GM19043 (cell line): ENCODE results near the gene ZNF341.
A peak's percentile ranks its signal among the peaks of the same experiment; 100 is the strongest.

Source experiments
- ATAC-seq: cut with Tn5 transposase; IDR thresholded peaks from one replicate; pipeline ENCODE4 v1.9.1; 2021; ENCODE audit warnings: low read depth; ENCODE audit not compliant: unreplicated experiment

The ZNF341 gene

DNA sequence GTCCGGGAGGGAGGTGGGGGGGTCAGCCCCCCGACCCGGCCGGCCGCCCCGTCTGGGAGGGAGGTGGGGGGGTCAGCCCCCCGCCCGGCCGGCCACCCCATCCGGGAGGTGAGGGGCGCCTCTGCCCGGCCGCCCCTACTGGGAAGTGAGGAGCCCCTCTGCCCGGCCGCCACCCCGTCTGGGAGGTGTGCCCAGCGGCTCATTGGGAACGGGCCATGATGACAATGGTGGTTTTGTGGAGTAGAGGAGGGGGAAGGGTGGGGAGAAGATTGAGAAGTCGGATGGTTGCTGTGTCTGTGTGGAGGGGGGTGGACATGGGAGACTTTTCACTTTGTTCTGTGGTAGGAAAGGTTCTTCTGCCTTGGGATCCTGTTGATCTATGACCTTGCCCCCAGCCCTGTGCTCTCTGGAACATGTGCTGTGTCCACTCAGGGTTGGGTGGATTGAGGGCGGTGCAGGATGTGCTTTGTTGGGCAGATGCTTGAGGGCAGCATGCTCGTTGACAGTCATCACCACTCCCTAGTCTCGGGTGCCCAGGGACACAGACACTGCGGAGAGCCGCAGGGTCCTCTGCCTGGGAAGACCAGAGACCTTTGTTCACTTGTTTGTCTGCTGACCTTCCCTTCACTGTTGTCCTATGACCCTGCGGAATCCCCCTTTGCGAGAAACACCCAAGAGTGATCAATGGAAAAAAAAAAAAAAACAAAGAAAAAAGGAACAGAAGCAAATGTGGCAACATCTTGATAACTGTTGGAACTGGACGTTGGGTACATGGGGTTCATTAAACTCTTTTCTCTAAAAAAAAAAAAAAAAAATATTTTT, 30.0 kb upstream of the ZNF341 start:
- ATAC-seq, result no peak

DNA sequence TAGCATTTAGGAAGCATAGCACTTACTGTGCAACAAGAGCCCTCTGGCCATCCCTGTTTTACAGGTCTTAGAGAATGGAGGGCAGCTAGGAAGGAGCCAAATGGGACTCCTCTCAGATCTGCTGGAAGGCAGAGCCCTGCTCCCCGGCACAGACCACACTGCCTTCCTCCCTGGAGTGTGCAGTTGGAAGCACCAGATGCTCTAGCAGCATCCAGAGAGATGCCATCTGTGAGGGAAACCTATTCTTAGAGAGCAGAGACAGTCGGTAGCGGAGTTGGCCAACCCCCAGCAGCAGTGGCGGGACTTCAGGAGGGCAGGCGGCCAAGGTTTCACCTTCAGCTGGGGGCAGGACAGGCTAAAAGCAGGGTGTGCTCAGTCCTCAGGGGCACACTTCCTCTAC, 28.9 kb upstream of the ZNF341 start:
- ATAC-seq, result no peak

DNA sequence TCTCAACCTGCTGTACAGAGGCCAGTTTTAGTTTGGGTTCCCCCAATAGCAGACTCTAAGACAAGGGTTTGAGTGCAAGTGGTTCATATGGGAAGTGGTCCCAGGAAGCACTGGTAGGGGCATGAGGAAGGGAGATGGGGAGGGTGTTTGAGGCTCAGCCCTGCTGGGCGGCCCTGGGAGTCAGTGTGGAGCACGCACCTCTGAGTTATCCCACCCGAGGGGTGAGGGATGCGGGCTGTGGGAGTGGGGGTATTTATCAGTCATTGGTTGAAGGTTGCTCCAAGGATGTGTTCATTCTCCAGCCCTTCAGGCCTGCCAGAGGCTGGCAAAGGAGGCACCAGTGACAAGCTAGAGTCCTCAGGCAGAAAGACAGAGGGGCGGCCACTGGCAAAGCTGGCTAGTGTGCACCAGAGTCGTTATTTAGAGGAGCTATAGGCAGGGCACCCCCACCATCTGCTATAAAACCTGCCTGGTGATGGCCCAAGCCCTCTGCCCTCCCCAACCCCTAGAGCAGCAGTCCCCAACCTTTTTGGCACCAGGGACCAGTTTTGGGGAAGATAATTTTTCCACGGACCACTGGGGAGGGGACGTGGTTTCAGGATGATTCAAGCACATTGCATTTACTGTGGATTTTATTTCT, 28.2 kb upstream of the ZNF341 start:
- no peak for ATAC-seq

DNA sequence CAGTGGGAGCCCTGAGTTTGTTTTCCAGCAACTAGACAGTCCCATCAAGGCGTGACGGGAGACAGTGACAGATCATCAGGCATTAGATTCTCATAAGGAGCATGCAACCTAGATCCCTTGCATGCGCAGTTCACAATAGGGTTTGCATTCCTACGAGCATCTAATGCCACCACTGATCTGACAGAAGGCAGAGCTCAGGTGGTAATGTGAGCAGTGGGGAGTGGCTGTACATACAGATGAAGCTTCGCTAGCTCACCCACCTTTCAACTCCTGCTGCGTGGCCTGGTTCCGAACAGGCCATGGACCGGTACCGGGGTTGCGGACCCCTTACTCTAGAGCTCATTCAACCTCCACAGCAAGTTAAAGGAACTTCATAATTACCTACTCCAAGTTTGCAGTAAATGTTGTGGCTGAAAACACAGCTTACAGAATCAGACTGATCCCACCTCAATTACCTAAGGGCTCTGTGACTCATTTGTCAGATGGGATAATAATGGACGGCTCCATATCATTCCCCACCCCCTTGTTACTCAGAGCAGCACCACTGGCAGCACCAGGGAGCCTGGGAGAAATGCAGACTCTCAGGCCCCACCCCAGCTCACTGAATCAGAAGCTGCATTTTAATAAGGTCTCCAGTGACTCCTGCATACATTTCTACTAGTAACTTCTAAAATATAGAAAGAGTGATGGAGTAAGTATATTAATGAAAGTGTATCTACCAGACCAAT, 27.4 kb upstream of the ZNF341 start:
- no peak for ATAC-seq

DNA sequence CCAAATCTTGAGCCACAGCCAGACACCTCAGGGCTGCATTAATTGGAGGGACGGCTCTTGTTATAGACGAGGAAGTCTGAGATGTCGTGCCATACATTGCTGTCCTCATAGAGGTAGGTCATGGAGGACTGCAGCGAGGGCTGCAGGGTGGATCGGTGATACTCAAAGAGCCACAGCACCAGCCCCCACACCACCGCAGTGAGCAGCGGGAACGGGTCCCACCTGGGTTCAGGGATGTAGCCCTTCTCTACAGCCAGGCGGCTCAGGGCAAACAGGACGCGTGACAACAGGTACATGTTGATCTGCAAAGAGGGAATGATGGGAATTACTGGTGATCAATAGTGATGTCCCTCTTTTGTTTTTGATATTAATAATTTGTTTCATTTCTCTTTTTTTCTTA, 24.1 kb upstream of the ZNF341 start:
- no peak for ATAC-seq

DNA sequence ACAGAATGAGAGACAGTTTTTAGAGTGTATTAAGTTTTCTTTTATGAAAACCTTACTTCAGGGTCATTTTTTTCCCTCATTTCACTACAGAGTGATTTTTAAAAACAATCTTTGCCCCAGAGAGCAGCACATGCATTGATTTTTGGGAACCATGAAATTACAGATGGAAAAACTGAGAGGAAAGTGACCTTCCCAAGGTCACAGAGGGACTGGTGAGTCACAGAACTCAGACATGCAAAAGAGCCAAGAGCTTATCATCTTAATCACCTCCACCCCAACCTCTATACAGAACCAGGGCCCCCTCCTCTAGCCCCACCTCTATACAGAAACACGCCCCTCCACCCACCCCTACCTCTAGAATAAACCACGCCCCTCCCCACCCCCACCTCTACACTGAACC, 22.4 kb upstream of the ZNF341 start:
- no peak for ATAC-seq

DNA sequence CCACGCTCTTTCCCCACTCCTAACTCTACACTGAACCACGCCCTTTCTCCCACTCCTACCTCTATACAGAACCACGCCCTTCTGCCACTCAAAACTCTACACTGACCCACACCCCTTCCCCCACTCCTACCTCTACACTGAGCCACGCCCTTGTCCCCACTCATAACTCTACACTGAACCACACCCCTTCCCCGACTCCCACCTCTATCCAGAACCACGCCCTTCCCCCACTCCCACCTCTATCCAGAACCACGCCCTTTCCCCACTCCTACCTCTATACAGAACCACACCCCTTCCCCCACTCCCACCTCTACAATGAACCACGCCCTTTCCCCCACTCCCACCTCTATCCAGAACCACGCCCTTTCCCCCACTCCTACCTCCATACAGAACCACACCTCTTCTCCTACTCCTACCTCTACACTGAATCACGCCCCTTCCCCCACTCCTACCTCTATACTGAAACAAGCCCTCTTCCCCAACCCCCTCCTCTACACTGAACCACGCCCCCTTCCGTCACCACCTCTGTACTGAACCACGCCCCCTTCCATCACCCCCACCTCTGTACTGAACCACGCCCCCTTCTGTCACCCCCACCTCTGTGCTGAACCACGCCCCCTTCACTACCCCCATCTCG, 21.8 kb upstream of the ZNF341 start:
- no peak for ATAC-seq

DNA sequence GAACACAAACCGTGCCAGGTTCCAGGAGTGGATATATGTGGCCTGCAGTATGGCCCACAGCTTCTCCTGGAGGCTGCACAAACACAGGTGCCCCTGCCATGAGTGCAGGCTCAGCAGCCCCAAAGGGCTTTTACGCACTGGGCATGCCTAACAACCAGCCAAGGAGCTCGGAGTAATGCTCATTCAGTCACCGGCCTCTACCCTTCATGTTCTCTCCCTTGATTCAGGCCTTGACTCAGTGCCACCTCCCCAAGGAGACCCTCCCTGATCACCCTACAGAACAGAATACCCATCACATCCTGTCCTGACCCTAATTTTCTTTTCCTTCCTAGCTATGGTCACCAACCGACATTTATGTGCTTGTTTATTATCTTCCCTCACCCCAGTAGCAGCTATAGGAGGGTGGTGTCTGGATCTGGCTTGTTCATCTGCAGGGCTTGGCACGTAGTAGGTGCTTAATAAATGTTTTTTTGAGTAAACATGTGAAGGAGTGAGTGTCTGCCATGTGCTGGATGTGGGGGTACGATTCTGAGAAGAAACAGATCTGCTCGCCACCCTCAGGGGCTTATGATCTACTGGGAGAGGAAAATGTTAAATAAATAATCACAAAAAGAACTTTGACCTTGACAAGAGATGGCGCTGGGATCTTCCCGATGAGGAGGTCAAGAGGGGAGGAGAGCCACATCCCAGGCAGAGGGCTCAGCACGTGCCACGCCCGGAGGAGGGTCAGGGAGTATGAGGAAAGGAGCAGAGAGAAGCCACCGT, 20.9 kb upstream of the ZNF341 start:
- ATAC-seq, result no peak

DNA sequence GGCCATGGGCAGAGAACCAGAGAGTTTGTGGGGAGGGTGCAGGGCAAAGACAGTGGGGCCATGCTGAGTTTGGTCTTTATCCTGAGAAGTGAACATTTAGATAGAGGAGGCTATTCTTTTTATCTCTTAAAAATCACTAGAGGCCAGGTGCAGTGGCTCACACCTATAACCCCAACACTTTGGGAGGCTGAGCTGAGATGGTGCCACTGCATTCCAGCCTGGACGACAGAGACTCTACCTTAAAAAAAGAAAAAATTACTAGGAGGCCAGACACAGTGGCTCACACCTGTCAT, 20.4 kb upstream of the ZNF341 start:
- ATAC-seq, result no peak

DNA sequence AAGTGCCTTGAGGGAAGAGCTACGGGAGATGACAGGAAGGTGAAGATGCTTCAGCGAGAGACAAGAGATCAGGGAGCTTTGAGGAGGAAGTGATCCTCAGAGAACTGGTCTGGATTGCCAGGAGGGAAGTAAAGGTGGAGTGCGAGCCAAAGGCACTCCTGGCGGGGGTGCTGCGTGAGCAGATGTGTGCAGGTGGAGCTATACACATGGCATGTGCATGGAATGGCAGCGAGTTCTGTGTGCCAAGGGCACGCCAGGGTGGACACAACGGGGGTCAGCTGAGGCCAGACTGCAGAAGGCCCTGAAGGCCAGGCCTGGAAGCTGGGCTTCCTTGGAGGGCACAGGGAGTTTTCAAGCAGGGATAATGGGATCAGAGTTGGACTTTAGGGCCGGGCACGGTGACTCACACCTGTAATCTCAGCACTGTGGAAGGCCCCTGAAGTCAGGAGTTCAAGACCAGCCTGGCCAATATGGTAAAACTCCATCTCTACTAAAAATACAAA, 17.9 kb upstream of the ZNF341 start:
- ATAC-seq, result no peak

DNA sequence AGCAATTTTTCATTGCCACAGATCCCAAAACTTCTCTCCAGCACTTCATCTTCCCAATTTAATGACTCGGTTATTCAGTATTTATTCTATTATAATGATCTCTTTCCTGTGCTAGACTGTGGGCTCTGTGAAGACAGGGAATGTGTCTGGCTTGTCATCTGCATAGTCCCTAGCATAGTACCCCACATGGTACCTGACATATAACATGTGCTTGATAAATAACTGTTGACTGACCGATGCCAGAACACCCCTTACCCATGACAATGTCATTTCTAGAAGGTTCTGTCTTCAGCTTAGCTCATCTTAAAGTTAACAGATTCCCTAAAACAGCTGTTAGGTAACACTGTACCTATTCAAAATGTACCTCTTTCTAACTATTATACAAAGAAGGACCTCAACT, 15.3 kb upstream of the ZNF341 start:
- no peak for ATAC-seq

DNA sequence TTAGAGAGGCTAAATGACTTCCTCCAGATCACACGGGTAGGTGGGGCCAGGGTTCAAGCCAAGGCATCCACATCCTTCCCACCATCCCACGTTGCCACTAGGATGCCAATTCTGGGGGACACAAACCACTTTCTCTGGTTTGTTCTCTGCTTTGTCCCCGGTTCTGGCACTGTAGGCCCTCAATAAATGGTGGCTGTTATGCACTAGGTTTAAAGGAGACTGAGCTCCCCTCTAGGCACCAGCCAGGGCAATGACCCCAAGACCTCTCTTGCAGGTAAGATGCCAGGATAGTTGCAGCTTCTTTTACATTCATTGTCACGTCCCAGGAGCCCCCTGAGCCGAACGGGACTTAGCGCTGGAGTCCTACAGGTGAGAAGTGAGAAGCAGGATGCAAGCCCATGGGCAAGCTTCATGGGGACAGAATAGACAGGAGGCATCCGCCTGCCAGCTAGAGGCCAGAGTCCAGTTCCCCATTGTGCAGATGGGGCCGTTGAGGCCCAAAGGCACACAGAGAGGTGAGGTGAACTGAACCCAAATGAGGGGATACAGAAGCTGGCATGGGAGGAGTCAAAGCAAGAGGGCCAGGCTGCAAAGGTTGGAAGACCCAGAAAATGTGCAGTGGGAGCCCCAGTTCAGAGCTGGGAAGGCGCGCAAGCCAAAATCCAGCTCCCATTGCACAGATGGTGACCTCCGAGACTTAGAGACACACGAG, 12.4 kb upstream of the ZNF341 start:
- no peak for ATAC-seq

DNA sequence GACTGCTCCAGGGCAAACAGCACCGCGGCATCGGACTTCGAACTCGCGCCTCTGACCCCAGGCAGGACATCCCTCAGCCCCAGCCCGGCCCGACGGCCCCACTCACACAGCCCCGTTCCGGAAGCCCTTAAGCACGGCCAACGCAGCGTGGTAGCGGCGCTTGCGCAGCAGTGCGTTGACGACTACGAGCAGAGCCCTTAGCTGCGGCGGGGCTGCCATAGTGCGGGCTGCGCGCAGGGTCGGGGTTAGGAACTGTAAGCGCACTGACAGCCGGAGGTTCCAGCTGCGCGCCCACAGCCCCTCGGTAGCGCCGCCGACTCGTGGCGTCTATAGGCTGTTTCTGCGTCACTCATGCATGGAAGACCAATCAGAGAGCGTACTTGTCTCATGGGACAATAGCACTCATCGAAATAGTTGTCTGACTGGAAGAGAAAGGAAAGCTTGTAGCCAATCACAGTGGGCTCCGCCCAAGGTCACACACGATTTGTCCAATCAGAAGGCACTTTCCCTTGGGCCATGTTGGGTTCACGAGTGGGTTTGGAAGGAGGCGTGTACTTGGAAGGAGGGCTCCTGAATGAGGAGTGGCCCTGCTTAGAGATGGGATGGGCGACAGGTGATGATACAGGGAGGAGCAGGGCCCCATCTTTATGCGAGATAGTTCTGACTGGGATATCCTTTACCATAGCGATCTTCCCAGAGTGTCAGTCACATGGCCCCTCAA, 11.6 kb upstream of the ZNF341 start, which contains the start of gene PXMP4:
TSS of gene PXMP4 (minus strand) at position 322 of the 721 bp plus-strand sequence. CDS start at position 219, 103 bp downstream.
- peak; percentile 96 for ATAC-seq

DNA sequence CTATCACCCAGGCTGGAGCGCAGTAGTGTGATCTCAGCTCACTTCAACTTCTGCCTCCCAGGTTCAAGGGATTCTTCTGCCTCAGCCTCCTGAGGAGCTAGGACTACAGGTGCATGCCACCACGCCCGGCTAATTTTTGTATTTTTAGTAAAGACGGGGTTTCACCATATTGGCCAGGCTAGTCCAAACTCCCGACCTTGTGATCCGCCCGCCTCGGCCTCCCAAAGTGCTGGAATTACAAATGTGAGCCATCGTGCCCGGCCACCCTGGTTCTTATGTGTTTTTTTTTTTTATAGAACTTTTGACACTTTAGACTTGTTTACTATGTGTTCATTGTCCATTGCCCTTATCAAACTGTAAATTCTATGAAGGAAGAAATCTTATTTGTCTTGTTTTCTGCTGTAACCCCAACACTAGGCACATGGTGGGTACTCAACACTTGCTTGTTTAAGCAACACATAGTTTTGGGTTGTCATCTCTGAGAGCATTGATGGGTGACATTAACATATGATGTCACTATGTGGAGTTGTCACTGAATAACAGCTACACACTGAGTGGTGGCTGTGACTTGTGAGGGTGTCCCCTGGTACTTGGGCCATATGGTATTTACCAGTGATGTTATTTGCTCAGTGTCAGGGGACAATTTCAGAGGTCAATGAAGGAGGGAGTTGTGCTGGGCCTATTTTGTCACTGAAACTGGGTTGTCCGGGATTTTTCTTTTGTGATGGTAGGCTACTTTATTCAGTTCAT, 10.2 kb upstream of the ZNF341 start:
- no peak for ATAC-seq

DNA sequence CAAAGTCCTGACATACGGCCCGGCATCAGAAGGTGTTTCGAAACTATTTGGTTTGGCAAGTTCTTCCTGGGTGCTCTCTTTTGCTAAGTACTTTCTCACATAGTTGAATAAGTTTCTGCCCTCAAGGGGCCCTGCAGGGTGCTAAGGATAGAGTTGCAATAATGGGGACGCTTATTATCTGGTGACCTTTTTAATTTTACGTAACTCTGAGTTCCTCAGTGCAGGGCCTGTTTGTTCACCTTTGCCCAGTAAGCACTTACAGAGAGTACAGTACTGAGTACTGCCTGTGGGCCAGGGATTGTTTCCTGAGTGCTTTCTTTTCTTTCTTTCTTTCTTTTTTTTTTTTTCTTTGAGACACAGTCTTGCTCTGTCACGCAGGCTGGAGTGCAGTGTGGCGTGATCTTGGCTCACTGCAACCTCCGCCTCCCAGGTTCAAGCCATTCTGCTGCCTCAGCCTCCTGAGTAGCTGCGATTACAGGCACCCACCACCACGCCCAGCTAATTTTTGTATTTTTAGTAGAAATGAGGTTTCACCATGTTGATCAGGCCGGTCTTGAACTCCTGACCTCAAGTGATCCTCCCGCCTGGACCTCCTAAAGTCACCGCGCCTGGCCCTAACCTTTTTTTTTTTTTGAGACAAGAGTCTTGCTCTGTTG, 7.2 kb upstream of the ZNF341 start:
- no peak for ATAC-seq

DNA sequence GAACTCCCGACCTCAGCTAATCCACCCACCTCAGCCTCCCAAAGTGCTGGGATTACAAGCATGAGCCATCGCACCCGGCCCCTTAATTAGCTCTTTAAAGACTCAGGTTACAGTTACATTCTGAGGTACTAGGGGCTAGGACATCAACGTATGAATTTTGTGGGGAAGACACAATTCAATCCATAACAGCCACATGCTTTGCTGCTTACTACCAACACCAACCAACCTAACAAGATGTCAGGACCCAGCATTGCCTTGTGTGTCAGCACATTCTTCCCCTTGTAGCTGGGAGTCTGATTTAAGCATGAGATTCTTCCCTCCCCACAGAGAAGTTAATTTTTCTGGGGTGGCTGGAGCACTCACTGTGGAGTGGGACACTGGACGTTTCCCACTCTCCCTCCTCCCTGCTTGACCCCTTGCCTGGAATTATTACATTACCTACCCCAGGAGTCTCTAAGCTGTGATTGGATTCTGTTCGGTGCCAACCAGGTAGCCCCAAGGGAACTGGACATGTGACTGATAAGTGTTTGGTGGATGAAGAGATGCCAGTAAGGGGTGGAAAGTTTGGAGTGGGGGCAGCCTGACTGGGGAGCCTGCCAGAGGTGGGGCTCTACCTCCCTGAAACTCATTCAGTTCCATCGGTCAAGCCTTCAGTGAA, 6.1 kb upstream of the ZNF341 start:
- no peak for ATAC-seq

DNA sequence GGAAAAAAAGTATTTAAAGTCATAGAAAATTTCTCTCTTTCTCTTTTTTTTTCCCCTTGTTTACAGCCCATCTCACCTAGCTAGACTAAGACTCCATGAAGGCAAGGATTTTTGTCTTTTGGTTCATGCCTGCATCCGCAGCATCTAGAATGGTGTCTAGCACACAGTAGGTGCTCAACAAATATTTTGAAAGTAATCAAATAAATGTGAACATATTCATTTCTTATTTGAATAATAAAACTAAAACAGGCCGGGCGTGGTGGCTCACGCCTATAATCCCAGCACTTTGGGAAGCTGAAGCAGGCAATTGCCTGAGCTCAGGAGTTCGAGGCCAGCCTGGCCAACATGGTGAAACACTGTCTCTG, 4.7 kb upstream of the ZNF341 start:
- no peak for ATAC-seq
